Measurements from ENCODE around the gene OR11H7. TPM values are rescaled to one million over a fixed set of nuclear protein-coding genes. Genes with fewer than 3 reads are reported as not detected.
"Not testable (repeated sequence)": the region's sequence is repeated elsewhere in the genome, so short reads cannot be mapped to it uniquely, and the experiment has no call there.

OR11H7 gene
- total RNA-seq, 1 donor: not detected

- no peaks in the 10 kb centered on the region for H3K79me2 ChIP-seq (ENCODE audit: insufficient read depth, low read length)
- no peak for TF ChIP-seq CTCF (IDR thresholded peaks at IDR 0.05; ENCODE audit: extremely low read depth, low read depth, low read length)
- H3K27me3 ChIP-seq (ENCODE audit: insufficient read depth, low read length): no peaks in the 10 kb centered on the region
- H3K4me1 ChIP-seq (ENCODE audit: insufficient read depth, low read length): no peaks in the 10 kb centered on the region
- no peak overlapping the region for H2AFZ ChIP-seq (ENCODE audit: low read length)
- H3K9me3 ChIP-seq (ENCODE audit: low read depth, low read length): no peaks in the 10 kb centered on the region
- no peak overlapping the region for H3K27ac ChIP-seq (ENCODE audit: low read depth, low read length)
- no peaks in the 10 kb centered on the region for H3K36me3 ChIP-seq (ENCODE audit: insufficient read depth, low read length)
- H3K4me3 ChIP-seq (ENCODE audit: insufficient read depth, low read length): no peak overlapping the region
- DNase-seq (ENCODE audit: insufficient read length, low spot score, missing footprints): no peak
- H3K4me2 ChIP-seq (ENCODE audit: insufficient read depth, low read length): no peak overlapping the region
- H4K20me1 ChIP-seq (ENCODE audit: insufficient read depth, low read length): no peaks in the 10 kb centered on the region
Observed at GRCh38 chr14:20274062-20274461, 45.3 kb downstream of the OR11H7 start.

- Histone ChIP-seq H3K27ac (ENCODE audit: low read depth, low read length) (no peak overlapping the region), H3K27me3 (ENCODE audit: insufficient read depth, low read length) (no peaks in the 10 kb centered on the region), H3K79me2 (ENCODE audit: insufficient read depth, low read length) (no peaks in the 10 kb centered on the region), H4K20me1 (ENCODE audit: insufficient read depth, low read length) (no peaks in the 10 kb centered on the region), H3K4me2 (ENCODE audit: insufficient read depth, low read length) (no peak overlapping the region), H3K36me3 (ENCODE audit: insufficient read depth, low read length) (no peaks in the 10 kb centered on the region), H3K9me3 (ENCODE audit: low read depth, low read length) (no peaks in the 10 kb centered on the region), H2AFZ (ENCODE audit: low read length) (no peak overlapping the region), H3K4me3 (ENCODE audit: insufficient read depth, low read length) (no peak overlapping the region), H3K4me1 (ENCODE audit: insufficient read depth, low read length) (no peaks in the 10 kb centered on the region)
- TF ChIP-seq CTCF (IDR thresholded peaks at IDR 0.05; ENCODE audit: extremely low read depth, low read depth, low read length): no peak
- DNase-seq (ENCODE audit: insufficient read length, low spot score, missing footprints): no peak
Observed at GRCh38 chr14:20277409-20277808, 48.6 kb downstream of the OR11H7 start.

- H4K20me1 ChIP-seq (ENCODE audit: insufficient read depth, low read length): no peaks in the 10 kb centered on the region
- no peak overlapping the region for H3K4me3 ChIP-seq (ENCODE audit: insufficient read depth, low read length)
- H2AFZ ChIP-seq (ENCODE audit: low read length): no peak overlapping the region
- H3K27me3 ChIP-seq (ENCODE audit: insufficient read depth, low read length): no peaks in the 10 kb centered on the region
- no peaks in the 10 kb centered on the region for H3K36me3 ChIP-seq (ENCODE audit: insufficient read depth, low read length)
- H3K4me2 ChIP-seq (ENCODE audit: insufficient read depth, low read length): no peak overlapping the region
- no peaks in the 10 kb centered on the region for H3K4me1 ChIP-seq (ENCODE audit: insufficient read depth, low read length)
- H3K9me3 ChIP-seq (ENCODE audit: low read depth, low read length): no peaks in the 10 kb centered on the region
- DNase-seq (ENCODE audit: insufficient read length, low spot score, missing footprints): no peak
- no peak for TF ChIP-seq CTCF (IDR thresholded peaks at IDR 0.05; ENCODE audit: extremely low read depth, low read depth, low read length)
- H3K27ac ChIP-seq (ENCODE audit: low read depth, low read length): no peak overlapping the region
- H3K79me2 ChIP-seq (ENCODE audit: insufficient read depth, low read length): no peaks in the 10 kb centered on the region
Observed at GRCh38 chr14:20278414-20278813, 49.6 kb downstream of the OR11H7 start.

- not testable (repeated sequence) for H3K4me1 ChIP-seq (ENCODE audit: insufficient read depth, low read length); H3K36me3 ChIP-seq (ENCODE audit: insufficient read depth, low read length); DNase-seq (ENCODE audit: insufficient read length, low spot score, missing footprints); H3K79me2 ChIP-seq (ENCODE audit: insufficient read depth, low read length); H2AFZ ChIP-seq (ENCODE audit: low read length); H3K4me2 ChIP-seq (ENCODE audit: insufficient read depth, low read length); H3K4me3 ChIP-seq (ENCODE audit: insufficient read depth, low read length); H3K27ac ChIP-seq (ENCODE audit: low read depth, low read length); H4K20me1 ChIP-seq (ENCODE audit: insufficient read depth, low read length); H3K27me3 ChIP-seq (ENCODE audit: insufficient read depth, low read length); H3K9me3 ChIP-seq (ENCODE audit: low read depth, low read length)
Observed at GRCh38 chr14:20280265-20280664, 51.5 kb downstream of the OR11H7 start.

Other genes starting within 250 kb of the OR11H7 start
- gene OR4Q2, start 226.8 kb upstream of the OR11H7 start, total RNA-seq: not detected in 2 replicates
- gene OR4K14, start 209.7 kb upstream of the OR11H7 start, total RNA-seq: not detected in 2 replicates
- not detected in 2 replicates for gene OR4K13, start 192.9 kb upstream of the OR11H7 start, total RNA-seq
- not detected in 2 replicates for gene OR4L1, start 168.9 kb upstream of the OR11H7 start, total RNA-seq
- gene OR4K17, start 118.2 kb upstream of the OR11H7 start, total RNA-seq: not detected in 2 replicates
- not detected in 2 replicates for gene OR4N5, start 90.2 kb upstream of the OR11H7 start, total RNA-seq
- not detected in 2 replicates for gene OR11G2, start 38.1 kb upstream of the OR11H7 start, total RNA-seq
- gene OR11H6, start 5.3 kb upstream of the OR11H7 start, total RNA-seq: not detected in 2 replicates
- gene OR11H4, start 10.3 kb downstream of the OR11H7 start, total RNA-seq: not detected in 2 replicates
- 17.7 and 18.5 TPM in 2 replicates for gene TTC5, start 77.0 kb downstream of the OR11H7 start, total RNA-seq
- gene CCNB1IP1, start 104.3 kb downstream of the OR11H7 start, total RNA-seq: 42.7 and 45.4 TPM in 2 replicates
- gene PARP2, start 114.7 kb downstream of the OR11H7 start, total RNA-seq: 5.8 and 8.0 TPM in 2 replicates
- gene TEP1, start 184.5 kb downstream of the OR11H7 start, total RNA-seq: 25.6 and 33.3 TPM in 2 replicates
- gene KLHL33, start 207.2 kb downstream of the OR11H7 start, total RNA-seq: 0.36 and 0.59 TPM in 2 replicates
- gene OSGEP, start 225.8 kb downstream of the OR11H7 start, total RNA-seq: 36.8 and 47.8 TPM in 2 replicates
- gene APEX1, start 226.2 kb downstream of the OR11H7 start, total RNA-seq: 66.0 and 74.9 TPM in 2 replicates
- 41.0 and 46.3 TPM in 2 replicates for gene PIP4P1, start 232.5 kb downstream of the OR11H7 start, total RNA-seq
- gene PNP, start 240.4 kb downstream of the OR11H7 start, total RNA-seq: 27.7 and 29.7 TPM in 2 replicates